Esophagus muscularis mucosa (tissue), 4 donors: ENCODE results near the gene SHROOM2. TPM values are rescaled to one million over a fixed set of nuclear protein-coding genes. Genes with fewer than 3 reads are reported as not detected.
"Not testable (repeated sequence)": the region's sequence is repeated elsewhere in the genome, so short reads cannot be mapped to it uniquely, and the experiment has no call there.

Source experiments
- DNase-seq: peaks from one replicate; pipeline ENCODE4 v3.0.0-alpha.2; 2017; ENCODE audit errors: extremely low spot score
- H3K27ac ChIP-seq, 4 donors: fragments of 200-600 bp; sonication (generic); replicated peaks in 1 of 4; 1 replicate in 3 of 4; 2 replicates in 1 of 4; pipeline ENCODE4 v1.5.1; 2016 to 2019; ENCODE audit warnings: mild to moderate bottlenecking in 1 of 4
- H3K27me3 ChIP-seq, 4 donors: fragments of 200-600 bp; sonication (generic); one replicate each; pipeline versions ENCODE4 v1.5.1 to v1.6.0; 2016 to 2019
- H3K36me3 ChIP-seq, 4 donors: fragments of 200-600 bp; sonication (generic); one replicate each; pipeline ENCODE4 v1.5.1; 2016 to 2019
- H3K4me1 ChIP-seq, 4 donors: fragments of 200-600 bp; sonication (generic); one replicate each; pipeline ENCODE4 v1.5.1; 2016 to 2019
- H3K4me3 ChIP-seq, 4 donors: fragments of 200-600 bp; sonication (generic); 1 replicate in 2 of 4; 2 replicates in 2 of 4; pipeline ENCODE4 v1.5.1; 2016 to 2019; ENCODE audit warnings: mild to moderate bottlenecking in 4 of 4, moderate library complexity in 1 of 4
- H3K9me3 ChIP-seq, 4 donors: fragments of 200-600 bp; sonication (generic); 1 replicate in 3 of 4; 2 replicates in 1 of 4; pipeline ENCODE4 v1.5.1; 2016 to 2019
- CTCF ChIP-seq, 3 experiments: fragments of 200-600 bp in 2 of 3; fragments of 450-650 bp in 1 of 3; sonication (generic) in 2 of 3; IDR thresholded peaks; one replicate each; pipeline ENCODE4 v1.5.1; 2017 to 2019; ENCODE audit warnings: antibody characterized with exemption in 3 of 3, mild to moderate bottlenecking in 2 of 3, moderate library complexity in 1 of 3
- EP300 ChIP-seq: sonication (generic); formaldehyde crosslinking; IDR thresholded peaks from one replicate; pipeline ENCODE4 v1.6.1; 2017; ENCODE audit warnings: antibody characterized with exemption
- POLR2A ChIP-seq: fragments of 450-650 bp; IDR thresholded peaks from one replicate; pipeline ENCODE4 v1.6.1; 2017; ENCODE audit warnings: antibody characterized with exemption, moderate library complexity, mild to moderate bottlenecking, low read depth
- POLR2AphosphoS5 ChIP-seq, 2 donors: sonication (generic); formaldehyde crosslinking; IDR thresholded peaks; one replicate each; pipeline ENCODE4 v1.6.1; 2017; ENCODE audit warnings: antibody characterized with exemption in 2 of 2
- WGBS: methylation state at CpG from one replicate; pipeline ENCODE4 v1.1.5; 2018; 5-methylcytosine and 5-hydroxymethylcytosine counted together
- intact Hi-C: fragments of 100-400 bp; cut with DNase I; formaldehyde crosslinking; loops from one replicate; pipeline ENCODE4 v1.15.1; 2023
- total RNA-seq, 4 donors: library from RNA; depleted of rRNA; stranded (reverse); fragments of >200 nt; gene quantifications; one replicate each; pipeline versions ENCODE4 v1.1.0 to v1.2.1, GENCODE V29; 2016

The SHROOM2 gene
- total RNA-seq, 4 donors from 2014 or later: 0.42 to 2.7 (median 1.4) TPM

DNA sequence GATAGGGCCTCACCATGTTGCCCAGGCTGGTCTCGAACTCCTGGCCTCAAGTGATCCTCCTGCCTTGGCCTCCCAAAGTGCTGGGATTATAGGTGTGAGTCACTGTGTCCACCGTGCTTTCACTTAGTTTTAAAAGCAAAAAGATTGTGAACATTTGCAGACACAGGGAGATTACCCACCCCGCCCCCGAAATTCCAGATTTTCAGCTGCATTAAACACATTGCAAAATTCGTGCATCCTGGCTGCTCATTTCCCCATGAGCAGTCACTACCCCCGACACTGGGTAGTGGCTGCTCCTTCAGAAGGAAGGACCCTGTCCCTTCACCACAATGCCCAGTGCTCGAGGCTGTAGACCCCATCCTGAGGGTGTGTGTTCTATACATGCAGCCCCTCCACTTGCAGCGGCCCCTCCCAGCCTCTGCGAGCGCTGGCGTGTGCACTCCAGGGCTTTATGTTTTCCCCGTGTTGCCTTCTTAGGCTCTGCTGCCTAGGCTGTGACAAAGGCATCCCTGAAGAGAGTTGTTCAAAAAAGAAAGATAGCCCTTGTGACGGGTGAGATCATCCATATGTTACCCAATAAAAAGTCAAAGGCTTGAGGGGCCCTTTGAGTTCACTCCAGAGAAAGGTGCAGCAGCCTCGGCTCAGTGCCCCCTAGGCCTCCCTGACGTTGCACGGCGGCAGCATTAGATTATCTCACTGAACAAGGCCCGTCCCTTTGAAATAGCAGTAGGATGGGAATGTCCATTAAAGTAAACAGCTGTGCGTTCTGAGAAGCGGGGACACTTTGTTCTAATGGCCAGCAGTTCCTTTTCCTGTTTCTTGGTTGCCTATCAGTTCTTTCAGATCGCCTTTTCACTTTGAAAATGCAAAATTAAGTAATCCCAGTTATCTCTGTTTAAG lies 71.6 kb downstream of the SHROOM2 start:
- H3K27me3 ChIP-seq: no peaks in the 10 kb centered on the region
- no peaks in the 10 kb centered on the region for H3K4me1 ChIP-seq
- no peak for DNase-seq
- peaks cover 0 to 6% (median 0%) of the 10 kb centered on the region in 4 donors for H3K9me3 ChIP-seq
- H3K4me3 ChIP-seq: no peak overlapping the region
- H3K36me3 ChIP-seq: no peaks in the 10 kb centered on the region
- 81% methylated on average over 17 of the region's 21 CpGs for WGBS
- TF ChIP-seq EP300: no peak
- no peak for TF ChIP-seq POLR2A
- TF ChIP-seq POLR2AphosphoS5 (IDR thresholded peaks at IDR 0.05): no peak
- no peak for TF ChIP-seq CTCF (IDR thresholded peaks at IDR 0.05)
- H3K27ac ChIP-seq: no peak overlapping the region
- intact Hi-C loops: no loop called here

- H3K36me3 ChIP-seq, intact Hi-C loops, H3K4me1 ChIP-seq, H3K4me3 ChIP-seq, DNase-seq, H3K27me3 ChIP-seq, H3K27ac ChIP-seq, H3K9me3 ChIP-seq: not testable (repeated sequence)
- WGBS: 68% methylated on average over 11 of the region's 11 CpGs
Observed at GRCh38 chrX:9858684-9859083, 72.5 kb downstream of the SHROOM2 start.

DNA sequence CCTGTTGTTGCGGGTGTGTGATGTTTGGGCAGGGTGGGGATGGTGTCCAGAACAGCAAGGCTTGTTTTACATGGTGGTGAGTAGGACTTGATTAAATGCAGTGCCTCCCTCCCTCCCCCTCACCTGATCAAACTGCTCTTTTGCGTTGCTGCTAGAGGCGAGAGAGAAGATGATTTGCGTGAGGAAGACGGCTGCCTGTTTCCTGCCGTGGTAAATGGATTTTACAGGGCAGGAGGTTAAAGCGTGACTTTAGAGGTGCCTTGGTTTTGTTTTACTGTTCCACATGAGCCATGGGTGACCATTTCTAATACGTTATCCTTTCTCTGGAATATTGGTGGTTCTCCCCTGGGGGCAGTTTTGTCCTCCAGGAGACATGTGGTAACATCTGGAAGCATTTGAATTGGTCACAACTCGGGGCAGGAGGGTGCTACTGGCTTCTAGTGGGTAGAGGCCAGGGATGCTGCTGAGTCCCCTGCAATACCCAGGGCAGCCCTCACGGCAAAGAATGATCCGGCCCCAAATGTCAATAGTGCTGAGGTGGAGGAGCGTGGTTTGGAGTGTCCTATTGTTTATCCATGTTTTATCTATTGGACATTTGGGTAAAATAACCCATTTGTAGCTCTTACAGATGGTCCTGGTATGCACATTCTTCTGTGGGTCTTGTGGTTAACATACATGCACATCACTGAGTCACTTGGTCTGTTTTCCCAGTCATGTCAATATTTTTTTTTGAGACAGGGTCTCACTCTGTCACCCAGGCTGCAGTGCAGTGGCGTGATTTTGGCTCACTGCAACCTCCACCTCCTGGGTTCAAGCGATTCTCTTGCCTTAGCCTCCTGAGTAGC lies 73.7 kb downstream of the SHROOM2 start:
- Histone ChIP-seq H3K36me3 (no peaks in the 10 kb centered on the region), H3K4me1 (no peaks in the 10 kb centered on the region), H3K4me3 (no peak overlapping the region), H3K9me3 (peaks cover 0 to 6% (median 0%) of the 10 kb centered on the region in 4 donors), H3K27me3 (no peaks in the 10 kb centered on the region), H3K27ac (no peak overlapping the region)
- no peak for DNase-seq
- 78% methylated on average over 12 of the region's 14 CpGs for WGBS
- intact Hi-C loops: no loop called here
- TF ChIP-seq CTCF (IDR thresholded peaks at IDR 0.05) (no peak), EP300 (no peak), POLR2AphosphoS5 (IDR thresholded peaks at IDR 0.05) (no peak), POLR2A (no peak)

- Histone ChIP-seq H3K36me3 (no peaks in the 10 kb centered on the region), H3K4me3 (no peak overlapping the region), H3K27ac (no peak overlapping the region), H3K27me3 (no peaks in the 10 kb centered on the region), H3K4me1 (no peaks in the 10 kb centered on the region), H3K9me3 (peaks cover 0 to 6% (median 0%) of the 10 kb centered on the region in 4 donors)
- 100% methylated on average over 1 of the region's 1 CpG for WGBS
- DNase-seq: no peak
- no peak for TF ChIP-seq POLR2AphosphoS5 (IDR thresholded peaks at IDR 0.05)
- TF ChIP-seq EP300: no peak
- no peak for TF ChIP-seq POLR2A
- TF ChIP-seq CTCF (IDR thresholded peaks at IDR 0.05): no peak
- intact Hi-C loops: no loop called here
Observed at GRCh38 chrX:9860826-9861225, 74.6 kb downstream of the SHROOM2 start.

DNA sequence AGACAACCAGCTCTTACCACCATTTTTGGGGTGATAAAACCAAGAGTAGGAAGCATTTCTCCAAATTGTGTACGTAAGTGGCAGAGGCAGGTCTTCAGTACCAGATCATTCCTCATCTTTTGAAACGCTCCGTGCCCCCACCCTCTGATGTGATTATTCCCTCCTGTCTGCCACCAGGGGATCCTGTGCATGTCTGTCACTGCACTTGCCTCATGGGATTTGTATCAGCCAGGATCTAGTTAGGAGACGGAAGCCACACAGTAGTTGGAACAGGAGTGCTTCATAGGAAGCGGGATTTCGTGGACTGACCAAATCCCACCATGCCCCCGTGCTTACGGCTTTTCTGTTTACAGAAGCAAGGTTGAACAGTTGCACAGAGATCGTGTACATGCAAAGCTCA lies 75.5 kb downstream of the SHROOM2 start:
- TF ChIP-seq EP300 (no peak), CTCF (IDR thresholded peaks at IDR 0.05) (no peak)

More for the DNA sequence above, 75.5 kb downstream of the SHROOM2 start:
- Histone ChIP-seq H3K9me3 (peaks cover 0 to 6% (median 0%) of the 10 kb centered on the region in 4 donors), H3K27ac (no peak overlapping the region), H3K36me3 (no peaks in the 10 kb centered on the region), H3K4me3 (no peak overlapping the region), H3K27me3 (no peaks in the 10 kb centered on the region), H3K4me1 (no peaks in the 10 kb centered on the region)
- WGBS: 88% methylated on average over 9 of the region's 9 CpGs
- intact Hi-C loops: no loop called here
- no peak for DNase-seq
